Measurements from ENCODE around the gene PRPF6.

The PRPF6 gene

GRCh38 chr20:63978319-63979228 lies 2.4 kb upstream of the PRPF6 start:
- peak overlapping the region; percentile 79 for H3K4me3 ChIP-seq (ENCODE audit: low read depth, low read length)
- no peak for TF ChIP-seq CTCF (IDR thresholded peaks at IDR 0.05; ENCODE audit: borderline replicate concordance, insufficient read depth, low read depth, low read length)

- peak overlapping the region; percentile 79 for H3K4me3 ChIP-seq (ENCODE audit: low read depth, low read length)
- TF ChIP-seq CTCF (IDR thresholded peaks at IDR 0.05; ENCODE audit: borderline replicate concordance, insufficient read depth, low read depth, low read length): no peak
Measured at GRCh38 chr20:63979229-63979556, 1.7 kb upstream of the PRPF6 start.

GRCh38 chr20:63979557-63980316 lies 1.2 kb upstream of the PRPF6 start, which contains the start of gene SAMD10:
SAMD10 (minus strand) TSS chr20:63979642; CDS start chr20:63979467, 175 bp downstream.
- H3K4me3 ChIP-seq (ENCODE audit: low read depth, low read length): peak within 1 kb of the TSS; percentile 79
- peak; percentile 28; the same call in 1 of the 2 replicates for TF ChIP-seq CTCF (IDR thresholded peaks at IDR 0.05; ENCODE audit: borderline replicate concordance, insufficient read depth, low read depth, low read length)

- no peak for TF ChIP-seq CTCF (IDR thresholded peaks at IDR 0.05; ENCODE audit: borderline replicate concordance, insufficient read depth, low read depth, low read length)
- H3K4me3 ChIP-seq (ENCODE audit: low read depth, low read length): peak overlapping the region; percentile 79
Measured at GRCh38 chr20:63980317-63980805, 571 bp upstream of the PRPF6 start.

GRCh38 chr20:63982937-63983336 lies 2.0 kb downstream of the PRPF6 start:
- no peak overlapping the region for H3K4me3 ChIP-seq (ENCODE audit: low read depth, low read length)
- no peak for TF ChIP-seq CTCF (IDR thresholded peaks at IDR 0.05; ENCODE audit: borderline replicate concordance, insufficient read depth, low read depth, low read length)

- no peak for TF ChIP-seq CTCF (IDR thresholded peaks at IDR 0.05; ENCODE audit: borderline replicate concordance, insufficient read depth, low read depth, low read length)
- no peak overlapping the region for H3K4me3 ChIP-seq (ENCODE audit: low read depth, low read length)
Measured at GRCh38 chr20:64000906-64001305, 20.0 kb downstream of the PRPF6 start.
